HG03039 (cell line): ENCODE measurements around the gene DGKQ.
"Not testable (repeated sequence)": the region's sequence is repeated elsewhere in the genome, so short reads cannot be mapped to it uniquely, and the experiment has no call there.

ENCODE experiments used
- ATAC-seq: cut with Tn5 transposase; IDR thresholded peaks from one replicate; pipeline ENCODE4 v1.9.1; 2021; ENCODE audit warnings: mild to moderate bottlenecking, moderate library complexity; ENCODE audit not compliant: unreplicated experiment

DGKQ gene

GRCh38 chr4:929096-929765 lies 44.1 kb downstream of the DGKQ start:
- no peak for ATAC-seq

- ATAC-seq, result not testable (repeated sequence)
Observed at GRCh38 chr4:927566-927965, 45.8 kb downstream of the DGKQ start.

GRCh38 chr4:926538-926937 lies 46.8 kb downstream of the DGKQ start:
- no peak for ATAC-seq

- no peak for ATAC-seq
Observed at GRCh38 chr4:925771-926500, 47.4 kb downstream of the DGKQ start.

- ATAC-seq, result no peak
Observed at GRCh38 chr4:925171-925570, 48.2 kb downstream of the DGKQ start.

- ATAC-seq, result no peak
Observed at GRCh38 chr4:924107-925096, 49.0 kb downstream of the DGKQ start.

- no peak for ATAC-seq
Observed at GRCh38 chr4:921830-922331, 51.5 kb downstream of the DGKQ start.

- not testable (repeated sequence) for ATAC-seq
Observed at GRCh38 chr4:919004-919680, 54.2 kb downstream of the DGKQ start.

- not testable (repeated sequence) for ATAC-seq
Observed at GRCh38 chr4:918591-918990, 54.8 kb downstream of the DGKQ start.

- ATAC-seq, result no peak
Observed at GRCh38 chr4:917992-918391, 55.4 kb downstream of the DGKQ start.

- no peak for ATAC-seq
Observed at GRCh38 chr4:917466-917865, 55.9 kb downstream of the DGKQ start.

GRCh38 chr4:915595-915994 lies 57.8 kb downstream of the DGKQ start:
- ATAC-seq, result no peak

GRCh38 chr4:915041-915474 lies 58.3 kb downstream of the DGKQ start:
- no peak for ATAC-seq

GRCh38 chr4:914531-914930 lies 58.8 kb downstream of the DGKQ start:
- no peak for ATAC-seq

- no peak for ATAC-seq
Observed at GRCh38 chr4:913280-913618, 60.1 kb downstream of the DGKQ start.

GRCh38 chr4:912548-913279 lies 60.7 kb downstream of the DGKQ start:
- ATAC-seq, result no peak

GRCh38 chr4:911871-912490 lies 61.4 kb downstream of the DGKQ start:
- no peak for ATAC-seq

- ATAC-seq, result no peak
Observed at GRCh38 chr4:911221-911751, 62.1 kb downstream of the DGKQ start.

GRCh38 chr4:910366-911091 lies 62.8 kb downstream of the DGKQ start:
- ATAC-seq, result no peak
